ENCODE results near the gene ACTBL2.
"Not testable (repeated sequence)": the region's sequence is repeated elsewhere in the genome, so short reads cannot be mapped to it uniquely, and the experiment has no call there.

ACTBL2 gene

DNA sequence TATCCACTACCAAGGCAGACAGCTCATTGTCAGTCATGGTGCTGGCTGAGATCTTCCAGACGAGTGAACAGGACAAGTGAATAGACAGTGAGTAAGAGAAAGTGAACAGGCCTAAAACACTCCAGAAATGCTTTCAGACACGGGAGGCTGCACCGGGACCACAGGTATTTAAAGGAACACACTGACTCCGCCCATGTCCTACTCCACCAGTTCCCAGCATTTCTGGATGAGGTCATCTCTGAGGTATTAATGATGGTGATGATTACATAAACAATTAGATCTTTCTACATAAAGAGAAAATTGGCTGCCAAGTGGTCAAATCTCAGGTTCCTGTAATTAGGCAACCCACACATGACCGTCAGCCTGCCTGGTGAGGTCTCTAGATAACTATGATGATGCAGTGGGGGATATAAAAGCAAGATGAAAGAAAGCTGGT, at the start of gene ACTBL2:
Gene ACTBL2, minus strand, starts transcription at position 141 of the 436 bp plus-strand sequence. Its CDS starts 104 bp downstream, at position 37.
- DNase-seq (ENCODE audit: low spot score) = no peak

DNA sequence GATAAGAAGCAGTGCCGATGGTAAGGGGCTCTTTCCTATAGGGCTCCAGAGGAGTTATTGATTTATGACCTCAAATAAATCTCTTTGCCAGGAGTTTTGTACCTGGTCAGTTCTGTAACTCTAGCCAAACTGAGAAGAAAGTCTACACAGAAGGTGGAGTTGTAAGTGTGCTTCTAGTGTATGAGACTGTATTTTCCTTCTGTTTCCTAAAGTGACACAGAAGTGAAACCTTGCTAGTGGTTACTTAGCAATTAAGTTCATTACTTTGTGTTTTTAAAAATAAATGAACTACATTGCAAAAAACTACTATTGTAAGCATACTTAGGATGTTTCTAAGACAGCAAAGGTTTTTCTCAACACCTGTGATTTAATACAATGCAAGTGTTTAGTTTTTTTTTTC, 48.7 kb upstream of the ACTBL2 start:
- DNase-seq (ENCODE audit: low spot score) = no peak

DNA sequence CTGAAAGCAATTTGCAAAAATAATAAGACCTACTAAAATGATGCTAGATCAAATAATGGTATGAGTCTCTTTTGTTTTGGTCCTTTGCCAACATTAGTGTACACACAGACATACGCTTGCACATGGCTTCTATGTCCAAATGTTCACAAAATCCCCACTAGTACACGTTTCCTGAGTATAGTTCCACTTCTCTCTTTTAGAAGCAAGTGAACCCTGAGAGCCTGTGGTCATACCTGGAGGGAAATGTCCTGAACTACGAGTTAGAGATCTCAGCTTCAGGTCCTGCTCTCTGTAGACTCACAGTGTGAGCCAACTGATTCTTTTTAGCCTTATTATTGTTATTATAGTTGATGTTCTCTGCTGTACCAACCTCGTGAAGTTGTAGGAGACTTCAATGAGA, 47.3 kb upstream of the ACTBL2 start:
- DNase-seq (ENCODE audit: low spot score) = no peak

GRCh38 chr5:57527870-57528269, 45.3 kb upstream of the ACTBL2 start:
- DNase-seq (ENCODE audit: low spot score) = no peak

GRCh38 chr5:57524348-57525060, 41.9 kb upstream of the ACTBL2 start:
- no peak for DNase-seq (ENCODE audit: low spot score)

GRCh38 chr5:57522477-57522876, 39.9 kb upstream of the ACTBL2 start:
- not testable (repeated sequence) for DNase-seq (ENCODE audit: low spot score)

DNA sequence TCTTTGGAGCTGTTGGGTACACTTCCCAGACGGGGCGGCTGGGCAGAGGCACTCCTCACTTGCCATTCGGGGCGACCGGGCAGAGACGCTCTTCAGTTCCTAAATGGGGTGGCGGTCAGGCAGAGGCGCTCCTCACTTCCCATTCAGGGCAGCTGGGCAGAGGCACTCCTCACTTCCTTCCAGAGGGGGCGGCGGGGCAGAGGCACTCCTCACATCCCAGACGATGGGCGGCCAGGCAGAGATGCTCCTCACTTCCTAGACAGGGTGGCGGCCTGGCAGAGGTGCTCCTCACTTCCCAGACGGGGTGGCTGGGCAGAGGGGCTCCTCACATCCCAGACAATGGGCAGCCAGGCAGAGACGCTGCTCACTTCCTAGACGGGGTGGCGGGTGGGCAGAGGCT, 35.8 kb upstream of the ACTBL2 start:
- not testable (repeated sequence) for DNase-seq (ENCODE audit: low spot score)

DNA sequence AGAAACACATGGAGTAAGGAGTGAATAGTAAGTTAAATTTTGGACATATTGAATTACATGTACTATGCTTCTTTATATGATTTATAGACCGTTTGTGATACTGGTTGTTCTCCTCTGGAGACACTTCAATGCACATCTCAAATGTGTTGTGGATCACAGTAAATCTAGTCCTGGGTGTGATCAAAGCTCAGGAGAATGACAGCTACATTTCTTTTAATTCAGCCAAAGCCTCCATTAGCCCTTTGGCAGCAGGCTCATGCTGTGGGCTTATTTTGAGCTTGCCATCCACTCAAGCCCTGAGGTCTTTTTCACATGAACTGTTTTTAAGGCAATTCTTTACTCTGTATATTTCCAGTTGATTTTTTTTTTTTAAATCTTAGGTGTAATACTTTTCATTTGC, 34.6 kb upstream of the ACTBL2 start:
- DNase-seq (ENCODE audit: low spot score) = no peak

- no peak for DNase-seq (ENCODE audit: low spot score)
Measured at GRCh38 chr5:57513785-57514184, 31.2 kb upstream of the ACTBL2 start.

- DNase-seq (ENCODE audit: low spot score) = no peak
Measured at GRCh38 chr5:57511321-57511720, 28.7 kb upstream of the ACTBL2 start.

- DNase-seq (ENCODE audit: low spot score) = no peak
Measured at GRCh38 chr5:57509501-57510260, 27.1 kb upstream of the ACTBL2 start.

DNA sequence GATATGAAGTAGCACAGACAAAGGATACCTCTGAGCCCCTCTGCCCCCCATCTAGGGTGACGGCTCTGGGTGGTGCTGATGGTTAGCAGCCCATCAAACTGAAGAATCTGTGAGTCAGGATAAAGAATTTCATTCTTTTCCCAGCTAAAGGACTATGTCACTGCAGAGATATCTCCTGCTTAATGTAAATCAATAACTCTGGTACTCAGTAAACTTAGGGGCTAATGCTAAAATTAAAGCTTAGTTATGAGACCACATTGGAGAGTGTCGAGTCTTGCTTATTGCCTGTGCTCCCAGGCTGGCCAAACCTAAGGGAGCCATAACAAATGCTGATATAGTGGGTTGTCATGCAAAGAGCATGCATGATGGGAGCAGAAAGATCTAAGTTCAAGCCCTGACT, 25.6 kb upstream of the ACTBL2 start:
- no peak for DNase-seq (ENCODE audit: low spot score)

DNA sequence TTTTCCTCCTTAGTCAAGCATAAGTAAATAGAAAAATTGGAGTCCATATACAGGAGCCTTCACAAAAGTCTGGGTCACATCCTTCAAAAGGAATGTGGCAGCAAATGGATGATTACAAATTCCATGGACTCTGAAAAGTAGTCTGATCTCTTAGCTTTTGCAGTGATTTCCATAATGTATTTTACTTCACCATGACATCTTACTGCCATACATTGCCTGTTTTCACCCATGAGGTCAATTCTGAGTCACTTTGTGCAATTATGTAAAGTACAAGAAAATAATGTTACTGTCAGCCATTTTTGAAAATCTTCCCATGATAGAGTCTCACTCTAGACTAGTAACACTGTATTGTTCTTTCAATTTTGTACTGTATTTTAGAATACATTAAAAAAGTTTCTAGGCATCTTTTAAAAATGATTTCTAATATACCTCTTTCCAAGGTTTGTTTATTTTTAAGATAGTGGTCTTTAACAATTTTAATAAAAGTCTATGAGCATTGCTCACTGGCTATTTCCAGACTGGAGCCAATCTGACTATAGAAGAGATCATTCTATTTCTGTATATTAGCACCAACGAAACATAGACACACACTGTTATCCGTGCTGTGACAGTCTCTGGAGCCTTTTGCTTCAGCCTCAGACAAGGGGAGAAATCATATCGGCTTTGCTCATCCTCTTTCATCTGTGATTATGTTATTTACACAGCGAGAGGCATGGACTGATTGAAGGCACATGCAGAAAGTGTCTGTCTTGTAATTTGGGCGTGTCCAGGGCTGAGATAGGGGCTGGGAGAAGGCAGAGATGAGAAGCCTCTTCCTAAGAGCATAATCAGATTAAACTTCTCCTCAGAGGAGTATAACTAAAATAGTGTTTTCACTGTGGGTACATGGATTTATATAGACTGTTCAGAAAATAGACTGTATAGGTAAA, 22.9 kb upstream of the ACTBL2 start:
- no peak for DNase-seq (ENCODE audit: low spot score)

DNA sequence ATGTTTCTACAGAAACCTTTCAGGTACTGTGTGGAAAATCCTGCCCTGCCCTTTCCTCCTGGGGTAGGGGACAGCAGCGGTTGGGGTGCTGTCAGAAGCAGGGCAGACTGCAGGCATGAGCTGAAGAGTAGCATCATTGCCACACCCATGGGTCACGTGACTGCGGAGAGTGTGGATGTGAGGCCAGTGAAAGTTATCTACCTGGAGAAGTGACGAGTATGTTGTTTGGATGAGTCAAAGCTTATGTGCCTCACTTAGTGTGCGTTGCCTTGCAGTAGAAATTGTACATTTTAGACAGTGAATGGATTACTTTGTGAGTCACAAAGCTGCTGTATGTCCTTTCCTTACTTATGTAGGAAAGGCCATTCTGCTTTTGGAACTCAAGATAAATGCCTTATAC, 21.7 kb upstream of the ACTBL2 start:
- no peak for DNase-seq (ENCODE audit: low spot score)

GRCh38 chr5:57503433-57503832, 20.8 kb upstream of the ACTBL2 start:
- no peak for DNase-seq (ENCODE audit: low spot score)

DNA sequence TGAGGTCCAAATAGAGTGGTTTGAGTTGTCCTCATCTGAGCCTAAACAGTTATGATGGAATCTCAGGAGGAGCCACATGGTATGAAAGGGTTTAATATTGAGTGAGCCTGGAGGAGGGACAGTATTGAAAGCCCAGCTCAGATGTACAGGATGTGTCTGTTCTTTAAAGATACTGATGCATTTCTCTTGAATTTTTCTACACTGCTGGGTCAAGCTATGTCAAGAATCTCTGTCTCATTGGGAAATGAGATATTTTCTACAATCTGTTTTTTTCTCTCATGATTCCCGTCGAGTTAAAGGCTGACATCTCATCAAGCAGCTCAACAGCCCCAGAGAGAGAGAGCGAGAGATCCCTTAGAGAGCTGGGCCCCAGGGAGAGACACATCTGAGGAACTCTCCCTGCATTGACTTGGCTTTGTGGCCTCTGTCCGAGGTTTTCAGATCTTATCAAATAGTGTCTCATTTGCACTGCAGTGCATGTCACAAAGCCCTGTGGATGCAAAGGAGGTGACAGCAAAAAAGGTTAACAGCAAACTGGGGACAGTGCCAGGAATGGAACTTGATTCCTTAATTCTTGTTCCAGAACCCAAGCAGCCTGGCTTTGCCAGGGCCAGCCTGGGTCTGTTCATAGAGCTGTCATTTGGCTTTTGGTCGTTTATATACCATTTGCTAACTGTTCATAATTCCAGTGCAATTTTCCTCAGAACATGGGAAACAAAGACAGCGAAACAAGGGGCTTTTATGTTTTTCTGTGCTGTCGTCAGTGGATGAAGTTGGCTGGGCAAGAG, 19.0 kb upstream of the ACTBL2 start:
- no peak for DNase-seq (ENCODE audit: low spot score)

DNA sequence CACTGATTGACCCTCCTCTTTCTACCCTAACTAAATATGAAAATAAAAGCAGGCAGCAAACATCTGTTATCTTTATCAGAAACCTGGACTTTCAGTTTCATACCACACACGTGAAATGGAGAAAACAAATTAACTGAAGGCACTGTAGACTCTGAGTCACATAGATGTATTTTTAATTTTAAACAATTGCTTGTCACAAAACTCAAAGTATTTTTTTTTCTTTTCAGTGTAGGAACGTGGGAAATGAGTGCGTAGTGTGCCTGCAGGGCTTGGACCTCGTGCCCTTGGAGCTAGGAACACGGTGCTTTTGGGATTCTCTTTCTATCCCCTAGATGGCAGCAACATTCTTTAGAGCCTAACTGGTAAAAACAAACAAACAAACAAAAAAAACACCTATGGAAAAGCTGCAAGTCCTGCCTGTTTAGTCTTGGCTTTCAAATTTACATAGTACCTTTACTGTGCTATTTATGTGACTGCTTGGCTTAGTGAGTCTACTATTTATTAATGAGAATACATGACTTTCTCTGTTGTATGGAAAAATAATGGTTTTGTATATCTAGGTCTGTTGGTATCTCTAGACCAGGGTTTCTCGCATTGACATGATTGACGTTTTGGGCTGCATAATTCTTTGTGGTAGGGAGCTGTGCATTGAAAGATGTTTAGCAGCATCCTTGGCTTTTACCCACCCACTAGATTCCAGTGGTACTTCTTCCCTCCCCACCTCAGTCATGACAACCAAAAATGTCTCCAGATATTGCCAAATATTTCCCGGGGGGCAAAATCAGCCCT, 16.8 kb upstream of the ACTBL2 start:
- peak; percentile 17 for DNase-seq (ENCODE audit: low spot score)

DNA sequence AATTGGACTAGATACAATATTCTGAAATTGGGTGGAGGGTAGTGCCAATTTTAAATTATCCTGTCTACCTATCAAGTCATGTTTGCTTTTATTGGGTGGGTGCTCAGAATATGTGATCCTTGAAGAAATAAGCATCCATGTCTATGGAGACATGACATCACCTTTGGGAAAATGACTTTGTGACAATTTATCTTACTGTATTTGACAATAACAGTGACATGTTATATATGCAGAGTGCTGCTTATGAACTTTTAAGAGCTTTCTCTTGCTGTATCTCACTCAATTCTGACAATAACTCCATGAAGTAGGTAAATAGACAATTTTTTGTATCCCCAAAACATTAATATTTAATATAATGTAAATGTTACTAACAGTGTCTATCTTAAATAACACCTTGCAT, 15.1 kb upstream of the ACTBL2 start:
- DNase-seq (ENCODE audit: low spot score) = no peak

DNA sequence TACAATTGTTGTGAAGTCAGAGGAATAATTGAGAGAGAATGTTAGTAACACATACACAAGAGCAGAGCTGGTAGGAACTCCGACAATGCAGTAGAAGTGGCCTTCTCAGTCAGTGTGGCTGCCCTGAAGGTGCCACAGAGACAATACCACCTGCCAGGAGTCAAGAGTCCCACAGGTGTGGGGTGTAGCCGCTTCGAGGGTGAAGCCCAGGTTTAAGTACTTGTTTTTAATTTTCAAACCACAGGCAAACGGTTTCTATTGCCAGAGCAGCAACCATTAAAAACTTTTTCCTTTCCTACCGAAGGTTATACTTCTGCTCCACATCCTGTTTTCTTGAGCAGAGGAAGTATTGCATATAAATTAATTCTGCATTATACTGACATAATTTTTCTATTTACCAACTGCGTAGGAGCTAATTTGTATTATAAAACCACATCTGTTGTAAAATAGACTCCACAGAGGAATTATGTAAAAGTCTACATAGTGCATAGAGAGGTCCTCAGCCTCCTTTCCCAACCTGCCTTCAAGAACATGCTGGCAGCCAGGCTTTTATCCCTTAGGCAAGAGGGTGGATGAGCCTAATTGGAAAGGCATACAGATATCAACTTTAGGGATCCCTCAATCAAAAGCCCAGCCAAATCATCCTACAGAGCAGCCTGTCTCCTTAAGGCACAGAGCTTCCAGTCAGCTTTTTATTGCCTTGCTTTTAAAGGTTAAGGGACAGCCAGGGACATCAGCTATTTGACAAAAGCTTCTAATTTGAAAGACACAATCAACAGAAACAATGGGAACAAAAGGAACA, 12.9 kb upstream of the ACTBL2 start:
- DNase-seq (ENCODE audit: low spot score) = no peak
